T follicular helper cell (primary cell): ENCODE measurements around the gene CBX3.
"Not testable (repeated sequence)": the region's sequence is repeated elsewhere in the genome, so short reads cannot be mapped to it uniquely, and the experiment has no call there.

ENCODE experiments used
- DNase-seq: peaks from one replicate; pipeline ENCODE4 v3.0.0-alpha.2; 2020; ENCODE audit warnings: low read depth

The CBX3 gene

DNA sequence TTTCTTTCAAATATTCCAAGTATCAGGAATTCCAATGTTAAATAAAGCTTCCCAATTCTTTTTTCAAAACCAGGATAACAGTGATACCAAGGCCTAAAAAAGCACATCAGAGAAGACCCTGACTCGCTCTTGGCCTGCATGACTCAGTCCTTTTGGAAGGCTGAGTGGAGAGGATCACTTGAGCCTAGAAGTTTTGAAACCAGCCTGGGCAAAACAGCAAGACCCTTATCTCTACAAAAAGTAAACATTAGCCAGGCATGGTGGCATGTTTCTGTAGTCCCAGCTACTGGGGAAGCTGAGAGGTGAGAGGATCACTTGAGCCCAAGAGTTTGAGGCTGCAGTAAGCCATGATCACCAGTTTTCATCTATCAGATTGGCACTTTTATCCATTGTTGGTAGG is 30.9 kb upstream of the CBX3 start:
- DNase-seq = no peak

DNA sequence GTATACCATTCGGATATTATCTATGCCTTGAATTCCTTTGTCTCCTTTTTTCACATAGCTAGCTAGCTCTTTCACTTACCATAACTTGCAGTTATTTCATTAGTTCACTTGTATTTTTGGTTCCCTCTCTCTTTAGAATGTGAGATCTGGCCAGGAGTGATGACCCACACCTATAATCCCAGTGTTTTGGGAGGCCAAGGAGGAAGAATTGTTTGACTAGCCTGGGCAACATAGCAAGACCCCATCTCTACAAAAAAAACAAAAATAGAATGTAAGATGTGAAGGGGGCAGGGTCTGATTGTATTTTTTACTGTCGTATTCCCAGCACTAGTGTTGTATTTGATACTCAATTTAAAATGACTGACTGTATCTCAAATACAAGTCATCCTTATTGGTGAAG is 29.9 kb upstream of the CBX3 start:
- DNase-seq = no peak

DNA sequence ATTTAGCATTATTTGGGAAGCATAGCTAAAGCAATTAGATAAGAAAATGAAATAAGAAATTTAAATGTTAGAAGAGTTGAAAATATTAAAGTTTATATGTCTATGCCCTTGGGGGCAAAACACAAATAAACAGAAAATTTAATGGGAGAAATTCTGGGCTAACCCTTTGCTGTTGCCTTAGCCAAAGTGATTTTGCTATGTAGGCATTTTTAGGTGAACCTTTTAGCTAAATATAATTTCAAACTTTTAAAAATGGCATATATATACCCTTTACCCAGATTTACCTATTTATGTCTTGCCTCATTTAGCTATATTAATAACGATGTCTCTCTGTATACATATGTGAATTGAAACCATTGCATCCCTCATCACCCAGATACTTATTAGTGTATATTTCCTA is 29.5 kb upstream of the CBX3 start:
- DNase-seq = no peak

DNA sequence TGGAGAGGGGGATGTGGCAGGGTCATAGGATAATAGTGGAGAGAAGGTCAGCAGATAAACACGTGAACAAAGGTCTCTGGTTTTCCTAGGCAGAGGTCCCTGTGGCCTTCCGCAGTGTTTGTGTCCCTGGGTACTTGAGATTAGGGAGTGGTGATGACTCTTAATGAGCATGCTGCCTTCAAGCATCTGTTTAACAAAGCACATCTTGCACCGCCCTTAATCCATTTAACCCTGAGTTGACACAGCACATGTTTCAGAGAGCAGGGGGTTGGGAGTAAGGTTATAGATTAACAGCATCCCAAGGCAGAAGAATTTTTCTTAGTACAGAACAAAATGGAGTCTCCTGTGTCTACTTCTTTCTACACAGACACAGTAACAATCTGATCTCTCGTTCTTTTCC is 25.6 kb upstream of the CBX3 start:
- not testable (repeated sequence) for DNase-seq

DNA sequence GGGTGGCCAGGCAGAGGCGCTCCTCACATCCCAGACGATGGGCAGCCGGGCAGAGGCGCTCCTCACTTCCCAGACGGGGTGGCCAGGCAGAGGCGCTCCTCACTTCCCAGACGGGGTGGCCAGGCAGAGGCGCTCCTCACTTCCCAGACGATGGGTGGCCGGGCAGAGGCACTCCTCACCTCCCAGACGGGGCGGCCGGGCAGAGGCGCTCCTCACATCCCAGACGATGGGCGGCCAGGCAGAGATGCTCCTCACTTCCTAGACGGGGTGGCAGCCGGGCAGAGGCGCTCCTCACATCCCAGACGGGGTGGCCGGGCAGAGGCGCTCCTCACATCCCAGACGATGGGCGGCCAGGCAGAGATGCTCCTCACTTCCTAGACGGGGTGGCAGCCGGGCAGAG is 24.8 kb upstream of the CBX3 start:
- DNase-seq = not testable (repeated sequence)

DNA sequence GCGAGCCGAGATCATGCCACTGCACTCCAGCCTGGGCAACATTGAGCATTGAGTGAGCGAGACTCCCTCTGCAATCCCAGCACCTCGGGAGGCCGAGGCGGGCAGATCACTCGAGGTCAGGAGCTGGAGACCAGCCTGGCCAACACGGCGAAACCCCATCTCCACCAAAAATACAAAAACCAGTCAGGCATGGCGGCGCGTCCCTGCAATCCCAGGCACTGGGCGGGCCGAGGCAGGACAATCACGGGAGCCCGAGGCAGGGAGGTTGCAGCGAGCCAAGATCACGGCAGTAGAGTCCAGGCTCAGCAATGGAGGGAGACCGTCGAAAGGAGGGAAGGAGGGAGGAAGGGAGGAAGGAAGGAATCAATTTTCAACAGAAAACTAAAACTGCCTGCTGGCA is 24.3 kb upstream of the CBX3 start:
- DNase-seq = not testable (repeated sequence)

DNA sequence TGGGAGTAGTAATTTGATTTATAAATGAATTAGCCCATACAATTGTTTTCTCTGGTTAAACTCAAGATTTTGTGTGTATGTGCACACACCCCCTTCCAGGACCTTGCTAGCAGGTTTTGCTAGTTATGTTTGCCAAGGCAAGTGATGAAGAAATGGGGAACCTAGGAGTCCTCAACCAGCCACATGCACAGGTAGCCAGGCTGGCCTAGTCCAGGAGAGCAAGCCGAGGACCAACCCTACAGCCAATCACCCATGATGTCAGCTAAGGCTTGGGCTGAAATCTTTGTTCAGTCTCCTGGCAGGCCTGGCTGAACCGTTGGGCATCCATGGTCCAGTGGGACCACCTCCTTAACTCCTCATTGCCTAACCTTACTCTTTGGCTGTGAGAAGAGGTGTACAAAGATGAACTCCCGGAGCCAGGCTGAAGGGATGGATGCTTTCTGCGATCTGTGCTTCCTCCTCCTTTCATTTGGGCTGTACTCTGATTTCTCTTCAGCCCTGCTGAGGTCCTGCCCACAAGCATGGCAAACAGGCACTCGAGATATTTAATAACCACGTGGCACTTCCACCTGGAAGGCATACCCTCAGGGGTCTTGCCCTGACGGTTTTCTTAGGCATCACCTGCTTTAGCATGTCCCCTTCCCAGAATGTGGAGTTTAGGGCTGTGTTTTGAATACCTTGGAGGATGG is 23.1 kb upstream of the CBX3 start:
- DNase-seq = no peak

DNA sequence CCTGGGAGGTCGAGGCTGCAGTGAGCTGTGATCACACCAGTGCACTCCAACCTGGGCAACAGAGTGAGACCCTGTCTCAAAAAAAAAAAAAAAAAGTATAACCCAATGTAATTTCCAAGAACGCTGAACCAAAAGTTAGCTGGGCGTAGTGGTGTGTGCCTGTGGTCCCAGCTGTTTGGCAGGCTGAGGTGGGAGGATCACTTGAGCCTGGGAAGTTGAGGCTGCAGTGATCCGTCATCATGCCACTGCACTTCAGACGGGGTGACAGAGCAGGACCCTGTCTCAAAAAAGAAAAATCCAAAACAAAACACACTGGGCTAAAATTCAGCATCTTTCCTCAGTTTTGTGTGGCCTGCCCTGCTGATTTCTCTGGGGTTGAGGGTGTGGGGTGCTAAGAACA is 22.1 kb upstream of the CBX3 start:
- no peak for DNase-seq

DNA sequence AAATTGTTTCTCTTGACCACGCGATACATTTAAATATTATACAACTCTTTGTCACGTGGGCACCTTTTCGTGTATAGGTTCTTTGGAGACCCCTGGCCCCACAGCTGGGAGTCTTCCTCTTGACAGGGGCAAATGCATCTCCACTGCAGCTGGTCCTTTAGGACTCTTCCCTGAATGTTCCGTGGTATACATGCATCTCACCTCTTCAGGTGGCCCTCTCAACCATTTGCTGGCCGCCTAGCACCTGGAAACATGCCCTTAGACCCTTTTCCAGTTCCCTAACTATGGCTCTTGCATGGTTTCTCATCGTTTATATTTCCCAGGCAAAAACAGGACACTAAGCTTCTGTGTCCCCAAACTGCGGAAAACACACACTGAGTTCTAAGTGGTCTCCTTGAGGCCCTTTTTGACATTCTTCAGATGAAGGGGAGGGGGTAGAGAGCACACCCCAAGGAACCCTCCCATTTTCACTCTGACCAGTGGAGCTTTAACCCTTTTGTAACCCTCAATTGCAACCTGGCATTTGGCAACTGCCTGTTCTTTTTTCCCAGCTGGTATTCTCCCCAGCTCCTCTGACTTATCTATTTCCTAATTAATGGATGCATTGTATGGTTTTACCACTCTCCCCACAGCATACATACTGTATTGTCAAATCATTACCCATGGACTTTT is 21.6 kb upstream of the CBX3 start:
- DNase-seq = no peak

DNA sequence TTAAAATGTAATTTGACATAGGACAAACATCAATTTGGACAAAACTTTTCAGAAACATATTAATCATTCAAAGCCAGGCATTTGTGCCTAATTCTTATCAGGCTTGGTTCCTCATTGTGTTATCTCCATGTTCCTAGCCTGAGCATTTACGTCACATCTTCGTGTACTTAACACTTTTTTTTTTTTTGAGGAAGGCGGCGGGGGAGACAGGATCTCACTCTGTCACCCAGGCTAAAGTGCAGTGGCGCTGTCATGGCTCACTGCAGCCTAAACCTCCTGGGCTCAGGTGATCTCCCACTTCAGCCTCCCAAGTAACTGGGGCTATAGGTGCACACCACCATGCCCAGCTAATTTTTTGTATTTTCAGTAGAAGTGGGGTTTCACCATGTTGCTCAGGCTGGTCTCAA is 20.8 kb upstream of the CBX3 start:
- DNase-seq = no peak

DNA sequence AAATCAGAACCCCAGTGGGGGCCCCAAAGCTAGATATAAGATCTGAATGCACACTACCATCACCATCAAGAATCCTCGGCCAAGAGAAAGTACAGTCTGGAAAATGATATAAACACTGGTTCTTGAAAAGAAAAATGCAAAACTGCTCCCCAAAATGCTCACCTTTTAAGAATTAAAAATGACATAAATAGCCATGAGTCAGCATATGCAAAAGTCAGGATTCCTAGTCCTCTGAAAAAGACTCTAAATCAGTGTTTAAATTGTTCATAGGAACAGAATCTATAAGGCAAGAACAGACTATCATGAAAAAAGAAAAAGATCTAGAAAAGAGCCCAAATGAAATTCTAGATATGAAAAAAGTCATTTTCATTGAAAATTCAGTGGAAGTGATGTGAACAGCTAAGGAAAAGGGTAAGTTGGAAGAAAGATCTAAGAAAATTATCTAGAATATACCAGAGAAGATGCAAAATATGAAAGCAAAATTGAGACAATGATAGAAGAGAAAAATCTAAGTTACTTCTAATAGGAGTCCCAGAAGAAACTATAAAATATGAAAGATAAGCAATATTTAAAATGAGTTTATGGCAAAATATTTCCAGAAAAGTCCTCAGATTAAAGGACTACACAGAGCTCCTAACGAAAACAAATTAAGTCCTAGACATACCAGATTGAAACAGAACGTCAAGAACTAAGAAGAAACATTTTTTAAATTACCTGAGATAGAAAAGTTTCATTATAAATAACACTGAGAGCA is 19.9 kb upstream of the CBX3 start:
- DNase-seq = no peak

DNA sequence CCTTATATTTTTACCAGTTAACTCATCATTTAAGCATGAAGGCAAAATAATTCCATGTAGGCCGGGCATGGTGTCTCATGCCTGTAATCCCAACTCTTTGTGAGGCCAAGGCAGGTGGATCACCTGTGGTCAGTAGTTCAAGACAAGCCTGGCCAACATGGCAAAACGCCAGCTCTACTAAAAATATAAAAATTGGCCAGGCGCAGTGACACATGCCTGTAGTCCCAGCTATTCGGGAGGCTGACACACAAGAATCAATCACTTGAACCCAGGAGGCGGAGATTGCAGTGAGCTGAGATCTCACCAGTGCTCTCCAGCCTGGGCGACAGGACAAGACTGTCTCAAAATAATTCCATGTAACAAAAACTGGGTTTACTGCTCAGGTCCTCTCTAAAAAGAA is 19.3 kb upstream of the CBX3 start:
- no peak for DNase-seq

DNA sequence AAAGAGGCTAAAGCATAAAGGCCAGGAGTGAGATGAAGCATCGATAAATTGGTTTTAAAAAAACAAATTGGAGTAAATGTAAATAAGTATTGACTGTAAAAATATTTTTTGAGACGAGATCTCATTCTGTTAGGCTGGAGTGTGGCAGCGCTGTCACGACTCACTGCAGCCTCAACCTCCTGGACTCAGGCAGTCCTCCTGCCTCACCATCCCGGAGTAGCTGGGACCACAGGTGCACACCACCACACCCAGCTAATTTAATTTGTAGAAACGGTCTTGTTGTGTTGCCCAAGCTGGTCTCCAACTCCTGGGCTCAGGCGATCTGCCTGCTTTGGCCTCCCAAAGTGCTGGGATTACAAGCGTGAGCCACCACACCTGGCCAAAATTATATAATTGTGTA is 18.8 kb upstream of the CBX3 start:
- DNase-seq = no peak

DNA sequence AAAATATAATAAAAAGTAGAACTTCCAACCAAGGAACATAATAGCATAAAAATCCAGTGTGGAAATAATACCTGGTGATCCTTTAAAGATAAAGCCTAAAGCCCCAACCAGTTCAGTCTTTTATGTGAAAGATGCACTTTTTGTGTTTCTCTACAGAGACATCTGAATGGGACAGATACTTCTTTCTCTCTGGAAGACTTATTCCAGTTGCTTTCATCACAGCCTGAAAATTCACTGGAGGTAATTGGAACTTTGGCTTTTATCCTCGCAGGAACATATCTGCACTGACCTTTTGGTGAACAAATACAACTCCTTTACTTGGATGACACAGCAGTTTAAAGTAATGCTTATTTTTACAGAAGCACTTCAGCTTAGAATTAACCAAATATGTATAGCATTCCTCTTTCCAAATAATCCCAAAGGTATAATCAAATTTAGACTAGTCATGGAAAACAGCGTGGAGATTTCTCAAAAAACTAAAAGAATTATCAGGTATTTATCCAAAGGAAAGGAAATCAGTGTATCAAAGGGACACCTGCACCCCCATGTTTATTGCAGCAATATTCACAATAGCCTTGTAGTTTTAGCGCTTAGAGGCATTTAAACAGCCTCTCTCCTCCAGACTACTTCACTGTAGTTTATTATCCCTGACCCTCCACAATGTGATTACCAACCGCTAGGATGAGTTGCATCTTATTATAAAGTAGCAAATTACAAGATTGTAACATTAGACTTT is 17.8 kb upstream of the CBX3 start:
- no peak for DNase-seq

DNA sequence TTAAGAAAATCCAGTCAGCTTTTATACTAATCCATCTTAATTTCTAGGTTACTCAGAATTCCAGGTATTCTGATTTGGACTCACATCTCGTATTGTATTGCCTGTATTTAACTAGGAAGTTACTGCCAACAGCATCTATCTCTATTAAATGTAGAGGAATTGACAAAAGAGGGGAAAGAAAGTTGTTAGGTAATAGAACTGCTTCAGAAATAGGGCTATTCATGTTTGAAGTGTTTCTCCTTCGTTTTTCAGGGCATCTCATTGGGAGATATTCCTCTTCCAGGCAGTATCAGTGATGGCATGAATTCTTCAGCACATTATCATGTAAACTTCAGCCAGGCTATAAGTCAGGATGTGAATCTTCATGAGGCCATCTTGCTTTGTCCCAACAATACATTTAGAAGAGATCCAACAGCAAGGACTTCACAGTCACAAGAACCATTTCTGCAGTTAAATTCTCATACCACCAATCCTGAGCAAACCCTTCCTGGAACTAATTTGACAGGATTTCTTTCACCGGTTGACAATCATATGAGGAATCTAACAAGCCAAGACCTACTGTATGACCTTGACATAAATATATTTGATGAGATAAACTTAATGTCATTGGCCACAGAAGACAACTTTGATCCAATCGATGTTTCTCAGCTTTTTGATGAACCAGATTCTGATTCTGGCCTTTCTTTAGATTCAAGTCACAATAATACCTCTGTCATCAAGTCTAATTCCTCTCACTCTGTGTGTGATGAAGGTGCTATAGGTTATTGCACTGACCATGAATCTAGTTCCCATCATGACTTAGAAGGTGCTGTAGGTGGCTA is 17.1 kb upstream of the CBX3 start:
- DNase-seq = not testable (repeated sequence)

DNA sequence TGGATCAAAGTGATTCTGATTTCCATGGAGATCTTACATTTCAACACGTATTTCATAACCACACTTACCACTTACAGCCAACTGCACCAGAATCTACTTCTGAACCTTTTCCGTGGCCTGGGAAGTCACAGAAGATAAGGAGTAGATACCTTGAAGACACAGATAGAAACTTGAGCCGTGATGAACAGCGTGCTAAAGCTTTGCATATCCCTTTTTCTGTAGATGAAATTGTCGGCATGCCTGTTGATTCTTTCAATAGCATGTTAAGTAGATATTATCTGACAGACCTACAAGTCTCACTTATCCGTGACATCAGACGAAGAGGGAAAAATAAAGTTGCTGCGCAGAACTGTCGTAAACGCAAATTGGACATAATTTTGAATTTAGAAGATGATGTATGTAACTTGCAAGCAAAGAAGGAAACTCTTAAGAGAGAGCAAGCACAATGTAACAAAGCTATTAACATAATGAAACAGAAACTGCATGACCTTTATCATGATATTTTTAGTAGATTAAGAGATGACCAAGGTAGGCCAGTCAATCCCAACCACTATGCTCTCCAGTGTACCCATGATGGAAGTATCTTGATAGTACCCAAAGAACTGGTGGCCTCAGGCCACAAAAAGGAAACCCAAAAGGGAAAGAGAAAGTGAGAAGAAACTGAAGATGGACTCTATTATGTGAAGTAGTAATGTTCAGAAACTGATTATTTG is 16.3 kb upstream of the CBX3 start:
- no peak for DNase-seq

DNA sequence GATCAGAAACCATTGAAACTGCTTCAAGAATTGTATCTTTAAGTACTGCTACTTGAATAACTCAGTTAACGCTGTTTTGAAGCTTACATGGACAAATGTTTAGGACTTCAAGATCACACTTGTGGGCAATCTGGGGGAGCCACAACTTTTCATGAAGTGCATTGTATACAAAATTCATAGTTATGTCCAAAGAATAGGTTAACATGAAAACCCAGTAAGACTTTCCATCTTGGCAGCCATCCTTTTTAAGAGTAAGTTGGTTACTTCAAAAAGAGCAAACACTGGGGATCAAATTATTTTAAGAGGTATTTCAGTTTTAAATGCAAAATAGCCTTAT is 15.7 kb upstream of the CBX3 start:
- no peak for DNase-seq

DNA sequence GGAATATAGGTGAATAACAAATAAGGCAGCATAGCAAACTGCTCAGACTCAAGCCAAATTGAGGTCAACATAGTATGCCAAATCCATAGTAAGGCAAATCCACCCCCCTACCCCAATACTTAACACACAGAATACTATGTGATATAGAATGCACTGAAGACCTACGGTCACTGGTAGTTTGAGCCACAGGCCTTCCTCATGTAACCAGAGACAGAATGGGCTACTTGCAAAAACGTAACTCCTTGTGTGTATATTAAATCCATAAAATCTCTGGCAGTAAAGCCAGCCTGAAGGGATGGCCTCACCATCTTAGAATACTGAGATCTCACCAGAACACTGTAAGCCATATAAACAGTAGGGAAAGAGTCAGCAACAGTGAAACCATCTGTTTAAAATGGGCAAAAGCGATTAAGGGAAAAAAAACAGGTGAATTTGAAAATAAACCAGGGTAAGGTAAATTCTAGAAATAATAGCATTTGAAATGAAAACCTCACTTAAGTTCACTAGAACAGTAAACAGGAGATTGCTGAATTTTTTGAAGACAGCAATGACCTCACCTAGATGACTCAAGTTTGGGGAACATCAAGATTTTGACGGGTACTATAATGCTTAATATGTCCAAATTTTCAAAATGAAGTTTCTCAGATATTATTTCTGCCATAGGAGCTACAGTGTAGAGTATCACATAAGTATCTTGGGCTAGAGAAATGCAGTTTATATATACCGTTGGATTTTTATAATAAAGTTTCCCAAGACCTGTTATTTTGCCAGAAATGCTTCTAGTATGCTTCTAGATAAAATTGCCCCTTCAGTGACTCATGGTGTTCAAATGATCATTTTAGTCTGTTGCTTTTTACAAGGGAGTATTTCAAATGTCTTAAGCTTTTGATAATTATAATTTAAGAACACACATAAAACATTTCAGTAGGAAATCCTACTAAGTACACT is 14.9 kb upstream of the CBX3 start:
- DNase-seq = no peak

DNA sequence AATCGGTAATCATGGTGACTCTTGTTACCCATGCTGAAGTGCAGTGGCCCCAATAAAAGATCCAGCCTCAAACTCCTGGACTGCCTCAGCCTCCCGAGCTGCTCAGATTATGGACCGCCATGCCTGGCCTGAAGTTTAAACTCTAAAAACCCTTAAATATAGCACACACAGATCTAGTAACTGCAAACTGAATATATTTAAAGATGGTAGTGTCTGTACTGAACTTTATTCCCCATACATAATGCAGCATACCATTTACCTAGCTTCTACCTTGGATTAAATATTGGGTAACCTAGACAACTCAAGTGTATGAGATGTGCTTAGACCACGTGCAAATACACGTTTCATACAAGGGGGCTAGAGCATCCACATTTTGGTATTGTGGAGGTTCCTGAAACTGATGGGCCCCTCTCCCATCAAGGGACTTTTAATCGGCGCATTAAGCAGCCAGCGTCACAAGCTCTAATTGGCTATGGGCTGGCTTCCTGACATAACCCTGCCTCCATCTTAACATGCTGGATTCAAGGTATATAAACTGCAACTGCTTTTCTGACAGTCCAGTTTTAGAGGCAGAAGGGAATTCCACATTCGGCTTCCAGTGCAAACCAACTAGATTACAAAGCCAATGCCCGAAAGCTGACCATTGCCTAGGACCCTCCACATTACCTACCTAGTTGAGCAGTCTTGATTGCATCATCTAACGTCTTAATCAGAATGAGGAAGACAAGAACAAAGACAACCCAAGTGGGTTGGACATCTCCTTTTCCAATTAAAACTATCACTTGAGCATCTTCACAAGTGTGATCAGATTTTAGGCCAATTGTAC is 14.0 kb upstream of the CBX3 start:
- DNase-seq = no peak
